Subcutaneous adipose tissue (tissue), 4 donors: Measurements from ENCODE around the gene CCNH. TPM values are rescaled to one million over a fixed set of nuclear protein-coding genes. Genes with fewer than 3 reads are reported as not detected.

Source experiments
- CTCF ChIP-seq: fragments of 450-650 bp; IDR thresholded peaks from one replicate; pipeline ENCODE4 v1.5.1; 2016; ENCODE audit warnings: low read depth, mild to moderate bottlenecking, control low read depth, antibody characterized with exemption, moderate library complexity
- small RNA-seq: library from RNA; depleted of rRNA; stranded (forward); fragments of <200 nt; gene quantifications from one replicate; pipeline ENCODE3, GENCODE V24; 2016
- total RNA-seq, 4 donors: library from RNA; depleted of rRNA; stranded (reverse); fragments of >200 nt; gene quantifications; one replicate each; pipeline ENCODE4 v1.1.0, GENCODE V29; 2016

CCNH gene
- total RNA-seq, 4 donors from 2014 or later: 142 to 294 (median 170) TPM

GRCh38 chr5:87361536-87362213 lies 51.1 kb downstream of the CCNH start:
- TF ChIP-seq CTCF: no peak

- TF ChIP-seq CTCF: no peak
These were observed 51.7 kb downstream of the CCNH start for GRCh38 chr5:87361031-87361445.

- no peak for TF ChIP-seq CTCF
These were observed 52.6 kb downstream of the CCNH start for GRCh38 chr5:87360132-87360531.

GRCh38 chr5:87359106-87359505 lies 53.6 kb downstream of the CCNH start:
- TF ChIP-seq CTCF: no peak

GRCh38 chr5:87354496-87354895 lies 58.2 kb downstream of the CCNH start:
- TF ChIP-seq CTCF: no peak

- TF ChIP-seq CTCF: no peak
These were observed 64.9 kb downstream of the CCNH start for GRCh38 chr5:87347841-87348240.

- no peak for TF ChIP-seq CTCF
These were observed 65.5 kb downstream of the CCNH start for GRCh38 chr5:87347272-87347671.

Small RNAs within 50 kb of the gene (small RNA-seq; reads per million reads assigned to genes)
- not detected for gene RNU6-727P

Other genes starting within 250 kb of the CCNH start
- gene RASA1, start 145.0 kb downstream of the CCNH start, total RNA-seq: 10 to 100 TPM; 33.0 to 62.2 (median 46.6) TPM